H9 (cell line): Measurements from ENCODE around the gene DCAF11. TPM values are rescaled to one million over a fixed set of nuclear protein-coding genes. Genes with fewer than 3 reads are reported as not detected.

Experiments
- DNase-seq: peaks from one replicate; pipeline ENCODE4 v3.0.0-alpha.2; 2017
- H2AFZ ChIP-seq: one replicate; pipeline ENCODE4 v1.6.1; 2013; ENCODE audit warnings: mild to moderate bottlenecking, low read length, control low read depth, moderate library complexity
- H2AK5ac ChIP-seq: 2 replicates; pipeline ENCODE4 v1.6.1; 2013; ENCODE audit warnings: low read length, control low read depth, mixed read lengths; ENCODE audit not compliant: insufficient read length
- H2BK120ac ChIP-seq: one replicate; pipeline ENCODE4 v1.6.1; 2013; ENCODE audit warnings: low read depth, mild to moderate bottlenecking, low read length, control low read depth, inconsistent platforms; ENCODE audit not compliant: poor library complexity, severe bottlenecking
- H2BK12ac ChIP-seq: 2 replicates; pipeline ENCODE4 v1.6.1; 2013; ENCODE audit warnings: low read length, control low read depth, mixed read lengths, low read depth; ENCODE audit not compliant: insufficient read length
- H2BK15ac ChIP-seq: 2 replicates; pipeline ENCODE4 v1.6.1; 2013; ENCODE audit warnings: low read depth, low read length, control low read depth
- H2BK20ac ChIP-seq: one replicate; pipeline ENCODE4 v1.6.1; 2013; ENCODE audit warnings: low read depth, mild to moderate bottlenecking, low read length, control low read depth, inconsistent platforms; ENCODE audit not compliant: poor library complexity, severe bottlenecking
- H2BK5ac ChIP-seq: 2 replicates; pipeline ENCODE4 v1.6.1; 2013; ENCODE audit warnings: low read length, control low read depth, mixed read lengths; ENCODE audit not compliant: insufficient read length
- H3K14ac ChIP-seq: 2 replicates; pipeline ENCODE4 v1.6.1; 2013; ENCODE audit warnings: low read length, control low read depth; ENCODE audit not compliant: insufficient read depth
- H3K18ac ChIP-seq: 2 replicates; pipeline ENCODE4 v1.6.1; 2013; ENCODE audit warnings: low read depth, mild to moderate bottlenecking, mixed read lengths, low read length, control low read depth; ENCODE audit not compliant: insufficient read length
- H3K23ac ChIP-seq: 2 replicates; pipeline ENCODE4 v1.6.1; 2013; ENCODE audit warnings: low read length, control low read depth, mixed read lengths, low read depth; ENCODE audit not compliant: insufficient read length
- H3K23me2 ChIP-seq: 2 replicates; pipeline ENCODE4 v1.6.1; 2013; ENCODE audit warnings: low read depth, mild to moderate bottlenecking, mixed read lengths, low read length, control low read depth; ENCODE audit not compliant: insufficient read length, poor library complexity, severe bottlenecking
- H3K27ac ChIP-seq: 2 replicates; pipeline ENCODE4 v1.5.1; 2013; ENCODE audit warnings: low read length, control low read depth, mixed read lengths, low read depth; ENCODE audit not compliant: insufficient read length
- H3K27me3 ChIP-seq: 2 replicates; pipeline ENCODE4 v1.6.1; 2013; ENCODE audit warnings: low read length, control low read depth, inconsistent platforms; ENCODE audit not compliant: insufficient read depth
- H3K4ac ChIP-seq: 2 replicates; pipeline ENCODE4 v1.6.1; 2013; ENCODE audit warnings: low read depth, mild to moderate bottlenecking, control low read depth, inconsistent platforms, low read length, moderate library complexity
- H3K4me1 ChIP-seq: 2 replicates; pipeline ENCODE4 v1.6.1; 2013; ENCODE audit warnings: low read length, control low read depth, inconsistent platforms; ENCODE audit not compliant: insufficient read depth
- H3K4me2 ChIP-seq: 2 replicates; pipeline ENCODE4 v1.6.1; 2013; ENCODE audit warnings: low read length, control low read depth, mixed read lengths; ENCODE audit not compliant: insufficient read length, insufficient read depth
- H3K56ac ChIP-seq: 2 replicates; pipeline ENCODE4 v1.6.1; 2013; ENCODE audit warnings: low read depth, mild to moderate bottlenecking, mixed read lengths, low read length, control low read depth; ENCODE audit not compliant: insufficient read length
- H3K79me1 ChIP-seq: 2 replicates; pipeline ENCODE4 v1.6.1; 2013; ENCODE audit warnings: low read depth, mild to moderate bottlenecking, moderate library complexity, low read length, control low read depth, inconsistent platforms; ENCODE audit not compliant: insufficient read depth, poor library complexity, severe bottlenecking
- H3K79me2 ChIP-seq: 2 replicates; pipeline ENCODE4 v1.6.1; 2013; ENCODE audit warnings: low read length, control low read depth, inconsistent platforms; ENCODE audit not compliant: insufficient read depth
- H3K9ac ChIP-seq: 2 replicates; pipeline ENCODE4 v1.6.1; 2013; ENCODE audit warnings: low read length, control low read depth, mixed read lengths; ENCODE audit not compliant: insufficient read length; ENCODE audit errors: extremely low read depth
- H3K9me3 ChIP-seq: one replicate; pipeline ENCODE4 v1.6.1; 2013; ENCODE audit warnings: low read depth, low read length, inconsistent platforms; ENCODE audit not compliant: control insufficient read depth
- H3T11ph ChIP-seq: one replicate; pipeline ENCODE4 v1.6.1; 2013; ENCODE audit warnings: mild to moderate bottlenecking, low read length, control low read depth, inconsistent platforms
- H4K20me1 ChIP-seq: one replicate; pipeline ENCODE4 v1.6.1; 2013; ENCODE audit not compliant: control insufficient read depth, insufficient read length, insufficient read depth
- H4K5ac ChIP-seq: 2 replicates; pipeline ENCODE4 v1.6.1; 2013; ENCODE audit warnings: low read depth, mild to moderate bottlenecking, mixed read lengths, low read length, control low read depth; ENCODE audit not compliant: insufficient read length
- H4K8ac ChIP-seq: replicated peaks from 2 replicates; pipeline ENCODE4 v1.6.1; 2013; ENCODE audit warnings: low read length, control low read depth, mixed read lengths, low read depth; ENCODE audit not compliant: insufficient read length
- H4K91ac ChIP-seq: 2 replicates; pipeline ENCODE4 v1.6.1; 2013; ENCODE audit warnings: low read depth, mild to moderate bottlenecking, moderate library complexity, mixed read lengths, low read length, control low read depth; ENCODE audit not compliant: insufficient read length
- H3K27ac Mint-ChIP-seq, 3 experiments: 2 replicates in 2 of 3; 3 replicates in 1 of 3; pipeline ENCODE4 v1.8.0; 2020 to 2021; ENCODE audit warnings: mixed read lengths in 3 of 3, mild to moderate bottlenecking in 1 of 3, moderate library complexity in 1 of 3
- H3K27me3 Mint-ChIP-seq: 2 replicates; pipeline ENCODE4 v1.8.0; 2021; ENCODE audit warnings: low read depth, mild to moderate bottlenecking, moderate library complexity, mixed read lengths
- H3K36me3 Mint-ChIP-seq, 3 experiments: 2 replicates in 2 of 3; 3 replicates in 1 of 3; pipeline ENCODE4 v1.8.0; 2020 to 2021; ENCODE audit warnings: low read depth in 3 of 3, mixed read lengths in 3 of 3; ENCODE audit not compliant: insufficient read depth in 1 of 3
- H3K4me1 Mint-ChIP-seq, 2 experiments: 2 replicates each; pipeline ENCODE4 v1.8.0; 2020; ENCODE audit warnings: mixed read lengths in 2 of 2
- H3K4me3 Mint-ChIP-seq, 2 experiments: 2 replicates in 1 of 2; 3 replicates in 1 of 2; pipeline ENCODE4 v1.8.0; 2020 to 2021; ENCODE audit warnings: mild to moderate bottlenecking in 2 of 2, mixed read lengths in 2 of 2, moderate library complexity in 1 of 2
- H3K9me3 Mint-ChIP-seq, 2 experiments: 2 replicates in 1 of 2; 3 replicates in 1 of 2; pipeline ENCODE4 v1.8.0; 2020; ENCODE audit warnings: mild to moderate bottlenecking in 2 of 2, mixed read lengths in 2 of 2, moderate library complexity in 1 of 2
- whole genome bisulfite sequencing: extraction: QIAGEN DNeasy Blood & Tissue Kit; methylation state at CpG from one replicate; pipeline ENCODE4 v1.1.7; 2013; ENCODE audit warnings: missing lambda C conversion rate, low lambda C conversion rate, mixed read lengths; ENCODE audit not compliant: insufficient read length; ENCODE audit errors: extremely low coverage; 5-methylcytosine and 5-hydroxymethylcytosine counted together
- total RNA-seq: library from RNA; stranded (reverse); gene quantifications from 2 replicates; pipeline ENCODE4 v1.2.1, GENCODE V29; 2021
- TF ChIP-seq, protein P1 (sequence below): fragments of 200-600 bp; sonication (generic); conservative IDR thresholded peaks from 3 replicates; pipeline ENCODE4 v1.8.0; 2021; ENCODE audit warnings: antibody characterized with exemption, mild to moderate bottlenecking

The DCAF11 gene
- total RNA-seq, 1 experiment from 2014 or later, result 73.4 TPM

DNA sequence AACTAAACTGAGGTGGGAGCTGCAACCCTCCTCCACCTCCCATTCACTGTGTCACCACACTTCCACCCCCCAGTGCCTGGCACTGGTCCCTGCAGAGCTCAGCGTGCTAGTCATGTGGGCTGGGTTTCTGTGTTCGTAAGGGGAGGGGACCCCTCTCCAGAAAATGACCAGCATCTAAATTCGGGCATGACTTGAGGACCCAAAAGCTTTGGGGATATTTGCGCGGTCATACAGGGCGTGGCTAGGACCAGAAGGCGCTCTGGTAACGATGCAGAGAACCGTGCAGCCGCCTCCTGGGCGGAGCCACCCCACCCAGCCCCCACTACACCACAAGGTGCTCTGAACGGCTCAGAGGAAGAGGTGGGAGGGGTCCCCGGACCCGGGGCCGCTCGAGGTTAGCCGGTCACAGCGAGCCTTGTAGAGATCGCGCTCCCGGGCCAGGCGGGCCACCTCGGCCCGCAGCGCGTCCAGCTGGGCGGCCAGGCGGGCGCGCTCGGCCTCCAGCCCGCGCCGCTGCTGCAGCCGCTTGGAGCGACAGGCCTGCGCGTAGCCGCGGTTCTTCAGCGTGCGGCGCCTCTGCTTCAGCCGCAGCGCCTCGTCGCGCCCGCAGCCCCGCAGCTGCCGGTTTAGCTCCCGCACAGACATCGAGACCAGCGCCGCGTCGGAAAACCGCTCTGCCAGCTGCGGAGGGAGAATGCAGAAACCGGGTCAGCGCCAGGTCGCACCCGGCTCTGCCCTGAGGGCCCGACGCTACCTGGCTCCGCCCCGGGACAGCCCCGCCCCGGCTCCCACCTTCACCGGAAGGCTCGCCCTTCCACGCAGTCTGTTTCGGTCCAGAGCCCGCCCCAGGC, 33.5 kb upstream of the DCAF11 start:
- H3K4me2 ChIP-seq, result peak overlapping the region; percentile 50
- no peak overlapping the region for H3K27ac ChIP-seq
- no peak overlapping the region for H2AFZ ChIP-seq

More for the DNA sequence above, 33.5 kb upstream of the DCAF11 start:
- no peak overlapping the region for H2BK20ac ChIP-seq
- no CpG with 5 or more reads among the region's 74 CpGs for WGBS
- H3K56ac ChIP-seq, result no peak overlapping the region
- Mint-ChIP-seq H3K36me3 (no peaks in the 10 kb centered on the region; a peak in 1 of 7 replicates), H3K27ac (peak overlapping the region in 1 of 3 experiments; percentile 57; a peak in 1 of 7 replicates), H3K4me3 (peak overlapping the region; percentile 74 to 84), H3K27me3 (peaks cover 32% of the 10 kb centered on the region), H3K4me1 (peaks cover 33 to 42% of the 10 kb centered on the region in 2 experiments), H3K9me3 (no peaks in the 10 kb centered on the region)
- no peak overlapping the region for H4K91ac ChIP-seq
- no peak overlapping the region for H3K9ac ChIP-seq
- peaks cover 5% of the 10 kb centered on the region; the same call in 1 of the 2 replicates for H3K4me1 ChIP-seq
- no peaks in the 10 kb centered on the region for H4K20me1 ChIP-seq
- H2BK120ac ChIP-seq, result no peak overlapping the region
- H3K9me3 ChIP-seq, result no peaks in the 10 kb centered on the region
- no peak overlapping the region for H3K4ac ChIP-seq
- peaks cover 4% of the 10 kb centered on the region for H3K23me2 ChIP-seq
- no peak overlapping the region for H2BK5ac ChIP-seq
- H3K18ac ChIP-seq, result no peak overlapping the region
- no peaks in the 10 kb centered on the region for H3K79me1 ChIP-seq
- no peaks in the 10 kb centered on the region for H3K79me2 ChIP-seq
- peak; percentile 79 for DNase-seq
- H3K27me3 ChIP-seq, result no peaks in the 10 kb centered on the region; the same call in 1 of the 2 replicates
- H2BK12ac ChIP-seq, result no peak overlapping the region
- no peak overlapping the region for H3T11ph ChIP-seq
- no peak overlapping the region for H2AK5ac ChIP-seq
- TF ChIP-seq, protein P1, sequence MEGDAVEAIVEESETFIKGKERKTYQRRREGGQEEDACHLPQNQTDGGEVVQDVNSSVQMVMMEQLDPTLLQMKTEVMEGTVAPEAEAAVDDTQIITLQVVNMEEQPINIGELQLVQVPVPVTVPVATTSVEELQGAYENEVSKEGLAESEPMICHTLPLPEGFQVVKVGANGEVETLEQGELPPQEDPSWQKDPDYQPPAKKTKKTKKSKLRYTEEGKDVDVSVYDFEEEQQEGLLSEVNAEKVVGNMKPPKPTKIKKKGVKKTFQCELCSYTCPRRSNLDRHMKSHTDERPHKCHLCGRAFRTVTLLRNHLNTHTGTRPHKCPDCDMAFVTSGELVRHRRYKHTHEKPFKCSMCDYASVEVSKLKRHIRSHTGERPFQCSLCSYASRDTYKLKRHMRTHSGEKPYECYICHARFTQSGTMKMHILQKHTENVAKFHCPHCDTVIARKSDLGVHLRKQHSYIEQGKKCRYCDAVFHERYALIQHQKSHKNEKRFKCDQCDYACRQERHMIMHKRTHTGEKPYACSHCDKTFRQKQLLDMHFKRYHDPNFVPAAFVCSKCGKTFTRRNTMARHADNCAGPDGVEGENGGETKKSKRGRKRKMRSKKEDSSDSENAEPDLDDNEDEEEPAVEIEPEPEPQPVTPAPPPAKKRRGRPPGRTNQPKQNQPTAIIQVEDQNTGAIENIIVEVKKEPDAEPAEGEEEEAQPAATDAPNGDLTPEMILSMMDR, result no peak
- no peak overlapping the region for H4K8ac ChIP-seq
- H3K14ac ChIP-seq, result peak overlapping the region; percentile 16; the same call in 1 of the 2 replicates
- H4K5ac ChIP-seq, result no peak overlapping the region
- H2BK15ac ChIP-seq, result no peak overlapping the region
- H3K23ac ChIP-seq, result no peak overlapping the region
